NOMO-1 treated with DMSO at 0.1 percent for 48 hours (cell line): ENCODE results near the gene REXO1.
"Not testable (repeated sequence)": the region's sequence is repeated elsewhere in the genome, so short reads cannot be mapped to it uniquely, and the experiment has no call there.

Source experiments
- DNase-seq: peaks from one replicate; lab custom pipeline; 2025; ENCODE audit not compliant: unreplicated experiment; lab: John Stamatoyannopoulos, UW

Gene REXO1

GRCh38 chr19:1848399-1849131 lies at the start of gene REXO1:
Gene REXO1 (minus strand): TSS chr19:1848483. CDS start chr19:1848358, 125 bp downstream.
- DNase-seq, result peak; percentile 87

GRCh38 chr19:1896508-1896907 lies 48.2 kb upstream of the REXO1 start:
- no peak for DNase-seq

GRCh38 chr19:1893791-1894190 lies 45.5 kb upstream of the REXO1 start:
- DNase-seq, result no peak

GRCh38 chr19:1889907-1890306 lies 41.6 kb upstream of the REXO1 start:
- DNase-seq, result no peak

GRCh38 chr19:1888385-1888784 lies 40.1 kb upstream of the REXO1 start:
- DNase-seq, result no peak

- not testable (repeated sequence) for DNase-seq
Measured at GRCh38 chr19:1886360-1886759, 38.1 kb upstream of the REXO1 start.

GRCh38 chr19:1885398-1886119 lies 37.3 kb upstream of the REXO1 start, which contains the start of gene ABHD17A:
Gene ABHD17A (minus strand): TSS chr19:1885496. CDS start chr19:1881566, 3,930 bp downstream.
- DNase-seq, result peak; percentile 84

- DNase-seq, result no peak
Measured at GRCh38 chr19:1884719-1885334, 36.5 kb upstream of the REXO1 start.

- DNase-seq, result no peak
Measured at GRCh38 chr19:1884291-1884718, 36.0 kb upstream of the REXO1 start.

- DNase-seq, result no peak
Measured at GRCh38 chr19:1883784-1884183, 35.5 kb upstream of the REXO1 start.

GRCh38 chr19:1882786-1883692 lies 34.8 kb upstream of the REXO1 start:
- no peak for DNase-seq

- DNase-seq, result no peak
Measured at GRCh38 chr19:1882089-1882785, 34.0 kb upstream of the REXO1 start.

GRCh38 chr19:1881393-1882088 lies 33.3 kb upstream of the REXO1 start:
- DNase-seq, result not testable (repeated sequence)

GRCh38 chr19:1880611-1881392 lies 32.5 kb upstream of the REXO1 start:
- no peak for DNase-seq

- DNase-seq, result not testable (repeated sequence)
Measured at GRCh38 chr19:1879982-1880381, 31.7 kb upstream of the REXO1 start.

GRCh38 chr19:1878583-1878982 lies 30.3 kb upstream of the REXO1 start:
- DNase-seq, result not testable (repeated sequence)

- DNase-seq, result not testable (repeated sequence)
Measured at GRCh38 chr19:1877280-1877660, 29.0 kb upstream of the REXO1 start.

GRCh38 chr19:1876496-1877279 lies 28.4 kb upstream of the REXO1 start:
- DNase-seq, result not testable (repeated sequence)
